Measurements from ENCODE around the gene CDK14.

- TF ChIP-seq CTCF (IDR thresholded peaks at IDR 0.05) (no peak), EZH2phosphoT487 (IDR thresholded peaks at IDR 0.05) (no peak), EZH2 (IDR thresholded peaks at IDR 0.05) (no peak)
Observed at GRCh38 chr7:91230503-91230902, 634.4 kb downstream of the CDK14 start.
